Activated T-helper 9 cell treated with anti-CD3 and anti-CD28 coated beads, Interleukin-2, amount 50 U/mL, for 16 hours (primary cell): ENCODE data around the gene STPG2.
"Not testable (repeated sequence)": the region's sequence is repeated elsewhere in the genome, so short reads cannot be mapped to it uniquely, and the experiment has no call there.

ENCODE experiments used
- DNase-seq: peaks from one replicate; pipeline ENCODE4 v3.0.0-alpha.2; 2020; ENCODE audit warnings: low read depth

The STPG2 gene

DNA sequence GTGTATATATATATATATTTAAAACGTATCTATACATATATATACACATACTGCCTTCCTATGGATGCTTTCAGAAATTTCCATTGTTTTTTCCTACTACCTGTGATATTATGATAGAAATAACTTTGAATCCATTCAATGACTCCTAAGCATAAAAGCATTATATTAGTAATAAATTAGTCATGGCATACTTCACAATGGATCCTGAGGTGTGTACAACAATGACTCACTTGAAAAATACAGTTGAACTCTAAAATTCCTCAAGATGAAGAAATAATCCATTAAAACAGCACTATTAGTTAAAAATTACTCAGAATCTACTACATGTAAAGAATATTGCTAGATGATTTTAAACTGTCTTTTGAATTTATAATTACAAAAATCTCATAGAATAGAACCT lies 201.1 kb downstream of the STPG2 start:
- no peak for DNase-seq

DNA sequence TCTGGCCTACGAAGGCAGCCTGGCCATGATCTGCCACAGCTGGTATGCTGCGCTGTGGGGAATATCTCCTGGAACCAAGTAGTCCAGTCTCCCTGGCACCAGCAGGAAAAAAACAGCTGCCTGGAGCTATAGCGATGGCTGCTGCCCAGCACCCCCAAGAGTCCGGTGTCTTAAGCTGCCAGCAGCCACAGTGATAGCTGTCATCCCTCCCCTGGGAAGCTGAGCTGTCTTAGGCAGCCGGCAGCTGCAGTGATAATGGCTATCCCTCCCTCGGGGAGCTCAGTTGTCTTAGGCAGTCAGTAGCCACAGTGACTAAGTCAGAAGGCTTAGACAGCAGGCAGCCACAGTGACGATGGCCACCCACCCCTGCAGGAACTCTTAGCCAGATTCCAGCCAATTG lies 205.1 kb downstream of the STPG2 start:
- DNase-seq, result no peak

DNA sequence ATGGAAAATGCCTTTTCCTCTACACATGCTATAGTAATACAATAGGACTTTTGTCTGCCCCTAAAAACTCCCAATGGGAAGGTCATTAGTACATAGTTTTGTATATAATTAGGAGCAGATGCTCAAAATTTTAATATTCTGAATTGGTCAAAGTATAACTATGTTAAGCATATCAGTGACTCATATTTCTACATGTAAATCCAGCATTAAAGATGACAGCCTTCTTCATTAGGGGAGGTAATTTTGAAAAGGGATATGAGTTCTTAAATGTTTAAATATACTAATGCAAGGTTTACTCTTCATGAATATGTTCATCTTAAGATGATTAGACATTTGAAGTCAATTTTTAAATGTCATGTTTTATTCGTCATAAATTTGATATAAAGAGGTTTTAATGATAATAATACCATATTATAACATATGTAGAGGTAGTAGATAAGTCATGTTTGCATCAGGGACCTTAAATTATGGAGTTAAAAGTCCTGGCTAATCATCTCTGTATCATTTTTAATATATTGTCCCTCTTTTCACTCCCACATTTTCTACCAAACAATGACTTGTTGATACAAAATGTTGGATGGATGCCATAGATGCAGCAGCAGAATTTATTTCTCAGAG lies 218.8 kb downstream of the STPG2 start:
- no peak for DNase-seq

DNA sequence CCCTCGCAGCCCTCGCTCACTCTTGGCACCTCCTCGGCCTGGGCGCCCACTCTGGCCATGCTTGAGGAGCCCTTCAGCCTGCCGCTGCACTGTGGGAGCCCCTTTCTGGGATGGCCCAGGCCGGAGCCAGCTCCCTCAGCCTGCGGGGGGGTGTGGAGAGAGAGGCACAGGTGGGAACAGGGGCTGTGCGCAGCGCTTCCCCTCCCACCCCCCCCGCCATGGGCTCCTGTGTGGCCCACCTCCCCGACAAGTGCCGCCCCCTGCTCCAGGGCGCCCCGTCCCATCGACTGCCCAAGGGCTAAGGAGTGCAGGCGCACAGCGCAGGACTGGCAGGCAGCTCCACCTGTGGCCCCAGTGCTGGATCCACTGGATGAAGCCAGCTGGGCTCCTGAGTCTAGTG lies 220.2 kb downstream of the STPG2 start:
- DNase-seq, result no peak

DNA sequence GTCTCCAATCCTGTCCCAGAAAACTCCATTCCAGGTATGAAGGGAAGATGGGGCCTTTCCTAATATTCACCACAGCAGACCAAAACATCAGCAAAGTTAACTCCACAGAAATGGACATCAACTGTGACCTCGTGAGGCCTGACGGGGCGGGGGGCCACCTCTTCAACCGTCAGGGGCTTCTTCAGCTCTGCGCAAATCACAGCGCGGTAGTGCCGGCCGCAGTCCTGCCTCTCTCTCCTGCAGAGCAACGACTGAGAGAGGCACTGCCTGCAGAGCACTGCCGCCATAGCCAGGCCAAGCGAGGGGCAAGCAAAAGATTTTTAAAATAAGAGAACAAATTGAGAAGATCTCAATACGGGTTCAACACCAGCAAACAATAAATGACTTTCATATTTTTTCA lies 226.2 kb downstream of the STPG2 start:
- no peak for DNase-seq

DNA sequence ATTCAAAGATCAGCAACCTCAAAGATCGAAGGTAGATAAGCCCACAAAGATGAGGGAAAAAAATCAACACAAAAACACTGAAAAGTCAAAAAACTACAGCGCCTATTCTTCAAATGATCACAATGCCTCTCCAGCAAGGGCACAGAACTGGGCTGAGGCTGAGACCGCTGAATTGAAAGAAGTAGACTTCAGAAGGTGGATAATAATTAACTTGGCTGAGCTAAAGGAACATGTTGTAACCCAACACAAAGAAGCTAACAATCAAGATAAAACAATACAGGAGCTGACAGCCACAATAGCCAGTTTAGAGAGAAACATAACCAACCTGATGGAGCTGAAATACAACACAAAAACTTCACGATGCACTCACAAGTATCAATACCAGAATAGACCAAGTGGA lies 231.1 kb downstream of the STPG2 start:
- DNase-seq, result no peak

DNA sequence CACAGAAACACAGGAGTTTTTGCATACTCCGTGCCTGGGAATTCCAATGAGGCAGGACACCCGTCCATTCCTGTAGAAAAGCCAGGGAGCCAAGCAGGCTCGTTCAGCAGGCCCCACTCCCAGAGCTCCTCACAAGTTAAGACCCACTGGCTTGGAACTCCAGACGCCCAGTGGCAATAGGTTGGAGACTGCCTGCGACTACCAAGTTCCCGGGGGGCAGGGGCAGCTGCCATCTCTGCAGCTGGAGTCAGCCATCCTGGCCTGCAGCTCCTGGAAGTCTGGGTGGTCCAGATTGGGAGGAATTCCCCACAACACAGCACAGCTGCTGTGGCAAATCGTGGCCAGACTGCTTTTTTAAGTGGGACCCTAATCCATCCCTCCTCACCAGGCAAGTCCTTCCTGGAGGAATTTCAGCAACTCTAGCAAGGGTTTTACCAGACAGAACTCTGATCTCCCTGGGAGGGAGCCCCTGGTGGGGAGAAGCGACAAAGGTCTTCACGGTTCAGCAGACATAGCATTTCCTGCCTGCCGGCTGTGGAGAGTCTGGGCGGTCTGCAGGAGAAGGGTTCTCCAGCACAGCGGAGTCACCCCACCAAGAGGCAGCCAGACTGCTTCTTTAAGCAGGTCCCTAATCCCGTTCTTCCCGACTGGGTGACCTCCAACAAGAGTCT lies 231.9 kb downstream of the STPG2 start:
- no peak for DNase-seq

DNA sequence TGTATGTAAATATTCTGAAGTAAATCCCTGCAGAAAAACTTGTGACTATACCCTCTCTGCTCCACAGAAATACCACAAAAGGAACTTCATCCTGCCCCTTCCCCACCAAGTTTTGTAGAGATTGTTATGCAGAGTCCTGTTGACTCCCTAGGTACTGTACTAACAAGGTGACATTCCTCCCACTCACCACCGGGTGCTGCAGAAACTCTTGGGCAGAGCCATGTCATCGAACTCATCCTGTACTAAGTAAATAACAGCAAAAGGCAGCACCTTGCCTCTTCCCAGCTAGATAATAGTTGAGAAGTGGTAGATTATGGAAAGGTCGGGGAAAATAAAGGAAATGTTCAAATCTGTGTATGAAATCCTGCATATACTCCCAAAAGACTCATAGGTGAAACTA lies 233.3 kb downstream of the STPG2 start:
- DNase-seq, result no peak

DNA sequence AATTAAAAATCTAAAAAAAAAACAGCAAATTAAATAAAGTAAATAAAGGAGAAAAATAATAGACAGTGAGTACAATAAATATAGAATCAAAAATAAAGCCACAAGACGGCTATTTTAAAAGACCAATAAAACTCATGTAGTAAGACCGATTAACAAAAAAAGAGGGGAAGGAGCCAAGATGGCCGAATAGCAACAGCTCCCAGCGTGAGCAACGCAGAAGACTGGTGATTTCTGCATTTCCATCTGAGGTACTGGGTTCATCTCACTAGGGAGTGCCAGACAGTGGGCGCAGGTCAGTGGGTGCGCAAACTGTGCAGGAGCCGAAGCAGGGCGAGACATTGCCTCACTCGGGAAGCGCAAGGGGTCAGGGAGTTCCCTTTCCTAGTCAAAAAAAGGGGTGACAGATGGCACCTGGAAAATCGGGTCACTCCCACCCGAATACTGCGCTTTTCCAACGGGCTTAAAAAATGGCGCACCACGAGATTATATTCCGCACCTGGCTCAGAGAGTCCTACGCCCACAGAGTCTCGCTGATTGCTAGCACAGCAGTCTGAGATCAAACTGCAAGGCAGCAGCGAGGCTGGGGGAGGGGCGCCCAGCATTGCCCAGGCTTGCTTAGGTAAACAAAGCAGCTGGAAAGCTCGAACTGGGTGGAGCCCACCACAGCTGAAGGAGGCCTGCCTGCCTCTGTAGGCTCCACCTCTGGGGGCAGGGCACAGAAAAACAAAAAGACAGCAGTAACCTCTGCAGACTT lies 239.7 kb downstream of the STPG2 start:
- DNase-seq, result not testable (repeated sequence)

DNA sequence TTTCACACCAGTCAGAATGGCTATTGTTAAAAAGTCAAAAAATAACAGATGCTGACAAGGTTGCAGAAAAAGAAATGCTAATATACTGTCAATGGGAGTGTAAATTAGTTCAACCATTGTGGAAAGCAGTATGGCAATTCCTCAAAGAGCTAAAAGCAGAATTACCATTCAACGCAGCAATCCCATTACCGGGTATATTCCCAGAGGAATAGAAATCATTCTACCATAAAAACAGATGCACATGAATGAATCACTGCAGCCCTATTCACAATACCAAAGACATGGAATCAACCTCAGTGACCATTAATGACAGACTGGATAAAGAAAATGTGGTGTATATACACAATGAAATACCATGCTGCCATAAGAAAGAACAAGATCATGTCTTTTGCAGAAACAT lies 243.0 kb downstream of the STPG2 start:
- DNase-seq, result no peak

DNA sequence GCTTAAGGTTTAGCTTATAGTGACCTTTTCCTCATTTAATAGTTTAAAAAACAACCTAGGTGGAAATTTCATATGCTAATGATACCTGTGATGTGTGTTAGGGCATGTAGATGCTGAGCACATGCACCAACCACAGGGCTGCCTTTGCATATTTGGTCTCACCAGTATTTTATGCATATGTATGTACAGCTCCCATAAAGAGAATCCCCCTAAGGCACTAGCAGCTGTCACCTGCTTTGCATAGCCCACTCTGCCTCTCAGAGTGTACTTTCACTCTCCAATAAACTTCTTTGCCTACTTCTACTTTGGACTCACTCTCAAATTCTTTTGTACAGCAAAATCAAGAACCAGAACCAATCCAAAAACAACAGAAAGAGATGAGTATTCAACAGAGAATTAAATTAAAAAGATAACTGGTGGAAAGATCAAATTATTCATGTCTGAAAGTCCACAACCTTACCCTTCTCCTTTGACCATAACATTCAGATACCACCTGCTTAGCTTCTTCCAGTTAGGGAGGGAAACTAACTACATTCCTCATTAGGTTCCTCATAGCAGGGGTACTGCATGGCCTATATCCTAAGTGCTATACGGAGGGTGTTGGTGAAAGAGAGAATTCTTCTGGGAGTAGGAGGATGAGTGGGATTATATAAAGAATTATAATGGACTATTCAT lies 250.5 kb downstream of the STPG2 start:
- no peak for DNase-seq

DNA sequence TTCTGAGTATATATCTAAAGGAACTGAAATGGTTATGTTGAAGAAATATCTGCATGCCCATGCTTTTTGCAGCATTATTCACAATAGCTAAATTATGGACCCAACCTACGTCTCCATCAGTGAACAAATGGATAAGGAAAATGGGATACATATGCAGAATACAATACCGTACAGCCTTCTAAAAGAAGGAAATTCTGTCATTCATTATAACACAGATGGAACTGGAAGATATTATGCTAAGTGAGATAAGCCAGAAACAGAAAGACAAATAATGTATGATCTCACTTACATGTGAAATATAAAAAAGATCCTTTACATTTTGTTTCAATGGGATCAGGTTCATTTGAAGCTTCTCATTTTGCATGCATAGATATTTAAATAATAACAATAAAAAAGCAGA lies 263.3 kb downstream of the STPG2 start:
- DNase-seq, result no peak

DNA sequence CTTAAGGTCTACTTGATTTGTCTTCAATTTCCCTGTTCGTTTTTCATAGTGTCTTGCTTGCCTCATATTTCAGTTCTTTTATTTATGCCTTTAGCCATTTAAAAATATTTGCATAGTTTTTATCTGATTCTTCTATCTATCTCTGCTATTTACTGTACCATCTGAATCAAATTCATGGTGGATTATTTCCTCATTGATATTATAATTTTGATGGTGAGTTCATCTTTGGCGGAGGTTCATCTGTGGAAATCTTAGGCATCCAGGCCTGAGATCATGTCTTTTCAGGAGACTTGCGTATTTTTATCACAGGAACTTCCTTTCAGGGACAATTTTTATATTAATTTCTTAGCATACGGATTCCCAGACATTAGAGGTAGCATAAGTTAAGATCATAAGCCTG lies 275.2 kb downstream of the STPG2 start:
- no peak for DNase-seq

DNA sequence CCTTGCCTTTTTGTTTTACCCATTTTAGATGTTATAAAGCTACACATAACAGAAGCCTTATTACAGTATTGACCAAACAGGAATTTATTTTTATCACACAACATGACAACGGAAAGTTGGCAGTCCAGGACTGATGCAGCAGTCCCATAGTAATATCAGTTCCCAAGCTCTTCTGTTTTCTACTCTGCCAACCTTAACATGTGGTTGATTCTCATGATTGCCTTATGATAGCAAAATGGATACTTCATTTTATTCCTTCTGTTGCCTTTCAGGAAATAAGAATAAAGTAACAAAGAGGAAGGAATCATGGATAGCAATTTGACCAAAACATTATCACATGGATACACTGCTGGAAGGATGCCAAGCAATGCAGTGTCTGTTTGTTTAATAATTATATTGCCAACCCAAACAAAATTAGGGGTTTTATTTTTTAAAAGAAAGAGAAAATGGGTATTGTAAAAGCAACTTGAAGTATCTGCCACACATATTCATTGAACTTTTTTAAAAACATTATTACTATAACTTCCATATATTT lies 275.7 kb downstream of the STPG2 start:
- no peak for DNase-seq

DNA sequence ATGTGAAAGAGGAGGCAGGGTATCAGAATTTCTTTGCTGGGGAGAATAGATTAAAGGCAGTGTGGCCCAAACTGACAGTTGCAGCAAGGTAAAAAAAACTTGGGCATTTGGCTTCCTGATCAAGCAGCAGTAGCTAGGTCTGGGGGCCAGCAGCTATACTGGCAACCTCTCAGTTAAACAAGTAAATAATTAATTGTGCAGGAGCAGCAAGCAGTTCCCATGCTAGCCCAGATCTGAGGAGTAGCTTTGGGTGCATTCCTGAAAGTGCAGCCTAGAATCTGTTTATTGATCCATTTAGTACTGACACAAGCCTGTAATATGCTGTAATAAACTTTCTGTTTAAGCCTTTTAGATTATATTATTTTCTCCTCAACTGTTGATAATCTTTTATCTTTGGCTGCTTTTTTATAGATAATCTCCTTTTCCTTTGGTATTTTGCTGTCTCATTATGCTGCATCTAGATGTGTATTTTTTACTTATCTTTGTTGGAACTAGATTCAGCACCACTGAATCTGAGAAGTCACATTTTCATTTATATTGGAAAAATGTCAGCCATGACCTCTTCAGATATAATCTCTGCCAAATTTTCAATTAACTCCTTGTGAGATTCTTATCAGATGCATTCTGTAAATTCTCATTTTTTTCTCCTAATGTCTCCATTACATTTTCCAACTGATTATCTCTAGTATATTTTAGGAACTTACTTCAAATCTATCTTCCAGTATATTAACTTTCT lies 276.3 kb downstream of the STPG2 start:
- no peak for DNase-seq

DNA sequence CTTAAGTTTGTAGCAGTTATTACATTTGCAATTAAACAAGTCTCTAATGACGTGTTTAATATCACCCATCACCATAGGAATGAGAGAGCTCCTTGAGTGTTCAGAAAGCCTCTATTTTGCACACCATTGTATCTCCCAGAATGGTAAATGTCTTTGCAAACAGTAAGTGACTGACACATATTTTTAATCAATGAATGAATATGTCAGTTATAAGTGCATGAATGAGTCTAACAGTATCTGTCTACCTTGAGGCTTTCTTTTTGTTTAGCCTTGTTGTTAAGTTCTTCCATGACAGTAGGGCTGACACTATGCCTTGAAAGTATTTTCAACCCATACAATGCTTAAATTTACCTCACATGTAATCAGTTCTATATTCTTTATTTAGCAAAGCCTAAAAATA lies 292.2 kb downstream of the STPG2 start:
- DNase-seq, result no peak

DNA sequence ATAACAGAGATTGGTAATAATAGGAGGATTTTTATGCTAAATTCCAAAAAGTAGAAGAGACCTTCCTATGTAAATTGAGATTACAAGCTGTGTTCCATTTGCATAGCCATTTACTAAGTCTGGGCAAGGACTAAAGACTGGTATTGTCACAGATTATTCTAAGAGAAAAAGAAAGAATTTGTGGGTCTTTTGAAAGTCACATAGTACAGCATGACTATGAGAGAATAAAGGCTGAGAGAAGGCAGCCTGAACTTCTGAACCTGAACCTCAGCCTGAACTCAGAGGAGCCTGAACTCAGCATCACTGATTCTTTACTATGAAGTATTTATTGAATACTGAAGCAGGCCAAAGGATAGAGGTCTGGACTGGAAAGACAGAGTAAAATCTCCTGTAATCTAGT lies 297.5 kb downstream of the STPG2 start:
- no peak for DNase-seq

DNA sequence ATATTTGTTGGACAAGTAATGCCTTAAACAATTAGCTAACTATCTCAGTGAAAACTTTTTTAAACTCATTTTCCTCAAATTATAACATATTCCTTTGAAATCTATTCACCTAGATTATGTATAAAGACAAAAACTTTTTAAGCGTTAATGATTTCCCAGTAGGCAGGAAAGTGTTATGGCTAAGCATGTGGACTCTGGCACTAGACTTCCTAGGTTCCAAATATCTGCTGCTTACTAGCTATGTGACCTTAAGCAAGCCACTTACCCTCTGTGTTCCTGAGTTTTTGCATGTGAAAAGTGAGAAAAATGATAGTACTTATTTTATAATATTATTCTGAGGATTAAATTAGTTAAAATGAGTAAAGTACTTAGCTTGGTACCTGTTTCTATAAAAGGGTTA lies 301.8 kb downstream of the STPG2 start:
- DNase-seq, result no peak

DNA sequence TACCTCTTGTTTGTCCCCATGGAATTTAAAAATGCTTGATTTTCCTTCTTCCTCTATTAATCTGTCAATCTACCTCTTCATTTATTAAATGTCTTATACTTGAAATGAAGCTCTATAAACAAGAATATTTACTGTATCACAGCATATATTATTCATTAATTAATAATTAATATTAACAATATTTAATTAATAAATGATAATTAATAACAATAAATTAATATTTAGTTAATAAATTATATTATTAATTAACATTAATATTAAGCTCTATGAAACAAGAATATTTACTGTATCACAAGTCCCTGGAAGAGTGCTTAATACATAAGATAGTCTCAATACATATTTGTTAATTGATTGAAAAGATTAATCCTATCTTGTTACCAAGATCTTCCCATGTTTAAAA lies 306.6 kb downstream of the STPG2 start:
- no peak for DNase-seq

DNA sequence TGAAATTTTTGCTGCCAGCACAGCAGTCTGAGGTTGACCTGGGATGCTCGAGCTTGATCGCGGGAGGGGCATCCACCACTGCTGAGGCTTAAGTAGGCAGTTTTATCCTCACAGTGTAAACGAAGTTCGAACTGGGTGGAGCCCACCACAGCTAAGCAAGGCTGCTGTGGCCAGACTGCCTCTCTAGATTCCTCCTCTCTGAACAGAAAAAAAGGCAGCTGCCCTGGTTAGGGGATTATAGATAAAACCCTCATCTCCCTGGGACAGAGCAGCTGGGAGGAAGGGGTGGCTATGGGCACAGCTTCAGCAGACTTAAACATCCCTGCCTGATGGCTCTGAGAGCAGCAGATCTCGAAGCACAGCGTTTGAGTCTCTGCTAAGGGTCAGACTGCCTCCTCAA lies 314.6 kb downstream of the STPG2 start:
- no peak for DNase-seq

DNA sequence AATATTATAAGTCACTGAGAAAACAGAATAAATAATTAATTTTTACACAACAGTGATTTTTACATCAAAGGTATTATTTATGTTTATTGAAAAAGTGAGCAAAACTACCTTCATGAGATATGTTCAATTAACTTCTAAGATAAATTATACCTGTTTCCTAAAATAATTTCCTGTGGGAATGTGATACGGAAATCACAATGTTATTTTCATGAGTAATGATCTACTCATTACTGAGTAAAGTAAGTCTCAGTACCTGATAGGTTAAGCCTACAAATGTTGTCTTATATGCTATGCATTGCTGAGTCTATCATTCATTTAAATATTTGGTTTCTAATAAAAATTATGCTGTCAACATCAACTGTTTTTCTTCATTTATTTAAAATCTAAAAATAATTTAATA lies 324.0 kb downstream of the STPG2 start:
- DNase-seq, result no peak

DNA sequence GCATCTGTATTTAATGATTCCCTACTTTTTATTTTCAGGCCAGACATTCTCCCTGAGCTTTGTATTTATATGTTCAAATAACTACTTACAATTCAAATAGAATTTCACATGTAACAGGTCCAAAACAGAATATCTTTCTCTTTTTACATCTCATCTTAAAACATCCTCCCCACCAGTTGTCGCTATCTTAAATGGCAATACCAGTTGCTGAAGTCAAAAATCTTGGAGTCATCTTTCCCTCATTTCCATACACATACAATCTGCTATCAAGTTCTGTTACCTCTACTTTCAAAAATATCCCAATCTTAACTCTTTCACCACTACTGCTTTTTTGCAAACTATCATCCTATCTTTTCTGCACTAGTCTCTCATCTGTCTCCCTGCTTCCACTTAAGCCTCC lies 330.5 kb downstream of the STPG2 start:
- DNase-seq, result no peak
